Stimulated activated CD8-positive, alpha-beta memory T cell treated with anti-CD3 and anti-CD28 coated beads, Interleukin-15, amount 100 ng/mL, for 48 hours (primary cell): ENCODE measurements around the gene MAP3K2.

Experiments used
- DNase-seq, 2 donors: peaks; one replicate each; pipeline ENCODE4 v3.0.0-alpha.2; 2020; ENCODE audit warnings: low read depth in 2 of 2

The MAP3K2 gene

GRCh38 chr2:127407091-127407490 lies 19.3 kb upstream of the MAP3K2 start:
- no peak for DNase-seq

GRCh38 chr2:127406454-127406853 lies 18.7 kb upstream of the MAP3K2 start:
- no peak for DNase-seq

- no peak for DNase-seq
Observed at GRCh38 chr2:127405255-127405610, 17.5 kb upstream of the MAP3K2 start.

- no peak for DNase-seq
Observed at GRCh38 chr2:127404466-127405254, 16.9 kb upstream of the MAP3K2 start.

GRCh38 chr2:127403460-127403859 lies 15.7 kb upstream of the MAP3K2 start:
- no peak for DNase-seq

- DNase-seq, result peak in 1 of 2 donors; percentile 39
Observed at GRCh38 chr2:127401757-127402695, 14.3 kb upstream of the MAP3K2 start.

- DNase-seq, result no peak
Observed at GRCh38 chr2:127400897-127401756, 13.4 kb upstream of the MAP3K2 start.

- no peak for DNase-seq
Observed at GRCh38 chr2:127400533-127400896, 12.7 kb upstream of the MAP3K2 start.

GRCh38 chr2:127398239-127398590 lies 10.4 kb upstream of the MAP3K2 start:
- peak; percentile 43 to 44 for DNase-seq

- no peak for DNase-seq
Observed at GRCh38 chr2:127397568-127398238, 9.9 kb upstream of the MAP3K2 start.

- no peak for DNase-seq
Observed at GRCh38 chr2:127394492-127394891, 6.7 kb upstream of the MAP3K2 start.

- DNase-seq, result no peak
Observed at GRCh38 chr2:127392828-127393578, 5.2 kb upstream of the MAP3K2 start.

- DNase-seq, result no peak
Observed at GRCh38 chr2:127392133-127392827, 4.5 kb upstream of the MAP3K2 start.

GRCh38 chr2:127389778-127390435 lies 2.1 kb upstream of the MAP3K2 start:
- DNase-seq, result no peak

- no peak for DNase-seq
Observed at GRCh38 chr2:127388423-127389164, 819 bp upstream of the MAP3K2 start.

- peak; percentile 76 to 77 for DNase-seq
Observed at GRCh38 chr2:127386764-127387654, 766 bp downstream of the MAP3K2 start.

- DNase-seq, result no peak
Observed at GRCh38 chr2:127386246-127386645, 1.5 kb downstream of the MAP3K2 start.

- no peak for DNase-seq
Observed at GRCh38 chr2:127384529-127384928, 3.2 kb downstream of the MAP3K2 start.
